PC-9 (cell line): Measurements from ENCODE around the gene SYNDIG1. TPM values are rescaled to one million over a fixed set of nuclear protein-coding genes. Genes with fewer than 3 reads are reported as not detected.

Experiments
- Bru-seq: library from RNA; stranded (reverse); fragments of 400-500 nt; gene quantifications from one replicate; lab custom pipeline; 2021; lab: Mats Ljungman, UMichigan
- BruChase-seq, 2 experiments: library from RNA; stranded (reverse); fragments of 400-500 nt; gene quantifications; one replicate each; lab custom pipeline; 2021; lab: Mats Ljungman, UMichigan
- BruUV-seq: library from RNA; stranded (reverse); fragments of 400-500 nt; replicated peaks from 2 replicates; lab custom pipeline; 2021; lab: Mats Ljungman, UMichigan
- CTCF ChIA-PET: fragments of 300-600 bp; sonication (Branson Sonifier 250); formaldehyde crosslinking; loops from one replicate; lab custom pipeline; 2022; ENCODE audit warnings: antibody characterized with exemption; lab: Charles Lee
- POLR2A ChIA-PET: fragments of 300-600 bp; sonication (Branson Sonifier 250); formaldehyde crosslinking; loops from one replicate; lab custom pipeline; 2022; ENCODE audit warnings: antibody characterized with exemption; ENCODE audit not compliant: unreplicated experiment; lab: Charles Lee
- DNase-seq, 2 experiments: peaks; one replicate each; pipeline versions ENCODE4 v3.0.0 to v3.0.0-alpha.2; 2015 to 2022; ENCODE audit warnings: mixed read lengths in 1 of 2
- H2AFZ ChIP-seq: fragments of 200-600 bp; sonication (generic); 2 replicates; pipeline ENCODE4 v1.8.1; 2017; ENCODE audit warnings: antibody characterized with exemption
- H3F3A ChIP-seq: fragments of 200-600 bp; sonication (generic); 2 replicates; pipeline ENCODE4 v1.8.1; 2017; ENCODE audit warnings: antibody characterized with exemption, mild to moderate bottlenecking, low read depth; ENCODE audit not compliant: insufficient read depth
- H3K27ac ChIP-seq: fragments of 200-600 bp; sonication (generic); 2 replicates; pipeline ENCODE4 v1.6.1; 2016; ENCODE audit warnings: mixed run types
- H3K27me3 ChIP-seq: fragments of 200-600 bp; sonication (generic); 2 replicates; pipeline ENCODE4 v1.6.1; 2016; ENCODE audit warnings: low read depth, mixed run types; ENCODE audit not compliant: insufficient read depth
- H3K36me3 ChIP-seq: fragments of 200-600 bp; sonication (generic); 2 replicates; pipeline ENCODE4 v1.6.1; 2016; ENCODE audit warnings: low read depth, mixed run types
- H3K4me1 ChIP-seq: fragments of 200-600 bp; sonication (generic); replicated peaks from 2 replicates; pipeline ENCODE4 v1.6.1; 2016; ENCODE audit warnings: mixed run types; ENCODE audit not compliant: insufficient read depth
- H3K4me2 ChIP-seq: fragments of 200-600 bp; sonication (generic); 2 replicates; pipeline ENCODE4 v1.6.1; 2017; ENCODE audit warnings: mixed run types
- H3K4me3 ChIP-seq: fragments of 200-600 bp; sonication (generic); 2 replicates; pipeline ENCODE4 v1.6.1; 2016; ENCODE audit warnings: mixed run types
- H3K79me2 ChIP-seq: fragments of 200-600 bp; sonication (generic); 2 replicates; pipeline ENCODE4 v1.6.1; 2017; ENCODE audit warnings: low read depth, mixed run types
- H3K9me2 ChIP-seq: fragments of 200-600 bp; sonication (generic); 2 replicates; pipeline ENCODE4 v1.8.1; 2017; ENCODE audit warnings: mild to moderate bottlenecking; ENCODE audit not compliant: insufficient read depth
- H3K9me3 ChIP-seq: fragments of 200-600 bp; sonication (generic); 2 replicates; pipeline ENCODE4 v1.8.1; 2016; ENCODE audit warnings: low read depth; ENCODE audit not compliant: insufficient read depth
- H4K20me1 ChIP-seq: fragments of 200-600 bp; sonication (generic); 2 replicates; pipeline ENCODE4 v1.8.1; 2017; ENCODE audit not compliant: insufficient read depth
- EZH2 ChIP-seq: fragments of 200-600 bp; sonication (generic); IDR thresholded peaks from 2 replicates; pipeline ENCODE4 v1.8.0; 2017; ENCODE audit warnings: antibody characterized with exemption, low read depth
- intact Hi-C: fragments of 100-400 bp; cut with micrococcal nuclease; formaldehyde crosslinking; loops from one replicate; pipeline ENCODE4 v1.10.0; 2022; ENCODE audit not compliant: unreplicated experiment
- long read RNA-seq: library from polyadenylated mRNA; stranded (forward); transcript quantifications from one replicate; pipeline ENCODE4 v2.0.0, GENCODE V29; 2022
- total RNA-seq: library from RNA; stranded (reverse); gene quantifications from 2 replicates; pipeline ENCODE4 v1.2.3, GENCODE V29; 2021
- TF ChIP-seq, protein P1 (sequence below): fragments of 200-600 bp; sonication (generic); conservative IDR thresholded peaks from 2 replicates; pipeline ENCODE4 v1.6.1; 2017; ENCODE audit warnings: mixed run types, antibody characterized with exemption, mild to moderate bottlenecking, moderate library complexity

Gene SYNDIG1
- total RNA-seq (0.17 and 0.35 TPM in 2 replicates), Bru-seq, nascent RNA (percentile 15 among the genes with signal in this experiment), BruChase-seq, experiment 1, labeled RNA remaining after a 2-hour chase (percentile 17 among the genes with signal in this experiment), BruChase-seq, experiment 2, labeled RNA remaining after a 6-hour chase (percentile 10 among the genes with signal in this experiment)
- long read RNA-seq: 0 reads

DNA sequence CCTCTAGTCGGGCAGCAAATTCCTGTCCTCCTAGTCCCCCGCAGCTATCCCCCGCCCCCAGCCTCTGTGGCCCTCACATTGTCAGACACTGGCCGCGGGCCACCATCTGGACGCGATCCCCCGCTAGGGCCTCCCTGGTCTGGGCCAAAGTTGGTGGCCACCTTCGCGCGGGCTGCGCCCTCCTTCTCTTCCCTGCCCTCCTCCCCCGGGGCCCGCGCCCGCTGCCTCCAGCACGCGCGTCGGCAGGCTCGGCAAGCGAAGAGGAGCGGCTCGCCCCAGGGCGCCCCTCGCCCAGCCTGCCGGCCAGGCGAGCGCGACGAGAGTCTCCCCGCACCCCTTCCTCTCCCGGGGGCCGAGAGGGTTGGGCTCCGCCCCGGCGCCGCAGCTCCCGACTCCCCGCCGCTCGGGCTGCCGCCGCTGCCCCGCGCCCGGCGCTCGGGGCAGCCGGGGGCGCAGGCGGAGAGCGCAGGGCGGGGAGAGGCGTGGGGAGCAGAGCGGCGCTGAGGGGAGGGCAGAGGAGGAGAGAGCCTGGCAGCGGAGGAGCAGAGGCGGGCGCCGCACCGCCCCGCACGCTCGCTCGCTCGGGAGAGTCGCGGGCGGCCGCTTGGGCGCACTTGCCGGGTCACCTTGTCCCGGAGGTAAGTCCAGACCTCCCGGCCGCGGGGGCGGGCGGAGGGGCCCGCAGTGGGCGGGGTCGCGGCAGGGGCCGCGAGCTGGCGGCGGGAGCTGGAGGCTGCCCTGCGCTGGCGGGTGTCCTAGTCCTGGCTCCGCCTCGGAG, at the start of gene SYNDIG1:
Gene SYNDIG1 (plus strand): TSS at position 514 of the 778 bp plus-strand sequence. CDS start 73,469 bp downstream, outside the sequence.
- Histone ChIP-seq H4K20me1 (no peaks in the 10 kb centered on the region), H2AFZ (no peak within 1 kb of the TSS), H3F3A (no peaks in the 10 kb centered on the region), H3K9me3 (no peaks in the 10 kb centered on the region), H3K4me1 (no peaks in the 10 kb centered on the region), H3K27me3 (no peaks in the 10 kb centered on the region), H3K4me2 (no peak within 1 kb of the TSS), H3K9me2 (no peaks in the 10 kb centered on the region), H3K36me3 (no peaks in the 10 kb centered on the region), H3K79me2 (no peaks in the 10 kb centered on the region), H3K27ac (no peak within 1 kb of the TSS), H3K4me3 (no peak within 1 kb of the TSS)
- DNase-seq: no peak
- no TSS peak for BruUV-seq
- ChIA-PET POLR2A (interaction anchor here (0.6 kb wide), 1 partner anchor 402 kb away, joined by 3 read pairs; no protein-coding TSS in a partner anchor), CTCF (no interaction called here)
- TF ChIP-seq, protein P1, sequence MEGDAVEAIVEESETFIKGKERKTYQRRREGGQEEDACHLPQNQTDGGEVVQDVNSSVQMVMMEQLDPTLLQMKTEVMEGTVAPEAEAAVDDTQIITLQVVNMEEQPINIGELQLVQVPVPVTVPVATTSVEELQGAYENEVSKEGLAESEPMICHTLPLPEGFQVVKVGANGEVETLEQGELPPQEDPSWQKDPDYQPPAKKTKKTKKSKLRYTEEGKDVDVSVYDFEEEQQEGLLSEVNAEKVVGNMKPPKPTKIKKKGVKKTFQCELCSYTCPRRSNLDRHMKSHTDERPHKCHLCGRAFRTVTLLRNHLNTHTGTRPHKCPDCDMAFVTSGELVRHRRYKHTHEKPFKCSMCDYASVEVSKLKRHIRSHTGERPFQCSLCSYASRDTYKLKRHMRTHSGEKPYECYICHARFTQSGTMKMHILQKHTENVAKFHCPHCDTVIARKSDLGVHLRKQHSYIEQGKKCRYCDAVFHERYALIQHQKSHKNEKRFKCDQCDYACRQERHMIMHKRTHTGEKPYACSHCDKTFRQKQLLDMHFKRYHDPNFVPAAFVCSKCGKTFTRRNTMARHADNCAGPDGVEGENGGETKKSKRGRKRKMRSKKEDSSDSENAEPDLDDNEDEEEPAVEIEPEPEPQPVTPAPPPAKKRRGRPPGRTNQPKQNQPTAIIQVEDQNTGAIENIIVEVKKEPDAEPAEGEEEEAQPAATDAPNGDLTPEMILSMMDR: no peak
- no peak for TF ChIP-seq EZH2
- intact Hi-C loops: no loop called here

DNA sequence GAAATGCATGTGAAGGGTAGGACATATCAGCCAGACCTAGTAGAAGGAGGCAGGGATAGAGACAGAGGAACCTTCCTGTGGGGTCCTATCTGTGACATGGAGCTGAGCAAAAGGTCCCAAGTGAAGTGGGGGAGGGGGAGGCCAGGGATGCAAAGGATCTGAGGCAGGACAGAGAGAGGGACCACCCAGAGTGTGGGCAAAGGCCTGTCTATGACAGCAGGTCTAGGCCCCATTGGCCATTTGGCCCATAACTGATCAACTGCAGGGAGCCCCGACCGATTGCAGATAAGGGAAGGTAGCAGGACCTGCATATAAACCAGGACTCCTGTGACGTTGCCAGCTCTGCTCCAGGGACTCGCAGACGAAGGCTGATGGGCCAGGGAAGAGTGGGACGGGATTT, 49.6 kb upstream of the SYNDIG1 start:
- no peaks in the 10 kb centered on the region for H3K79me2 ChIP-seq
- no peaks in the 10 kb centered on the region for H3K4me1 ChIP-seq
- H2AFZ ChIP-seq: no peak overlapping the region
- intact Hi-C loops: no loop called here
- no peak overlapping the region for H3K4me3 ChIP-seq
- DNase-seq: no peak
- no peak overlapping the region for H3K27ac ChIP-seq
- no peak overlapping the region for H3K4me2 ChIP-seq
- no peaks in the 10 kb centered on the region for H3K27me3 ChIP-seq
- no peaks in the 10 kb centered on the region for H3K36me3 ChIP-seq
- no peaks in the 10 kb centered on the region for H3K9me2 ChIP-seq
- H3F3A ChIP-seq: no peaks in the 10 kb centered on the region
- BruUV-seq: no TSS peak
- peaks cover 8% of the 10 kb centered on the region; the same call in 1 of the 2 replicates for H3K9me3 ChIP-seq
- TF ChIP-seq, protein P1: no peak
- no peak for TF ChIP-seq EZH2
- CTCF ChIA-PET: no interaction called here
- POLR2A ChIA-PET: no interaction called here
- H4K20me1 ChIP-seq: no peaks in the 10 kb centered on the region

DNA sequence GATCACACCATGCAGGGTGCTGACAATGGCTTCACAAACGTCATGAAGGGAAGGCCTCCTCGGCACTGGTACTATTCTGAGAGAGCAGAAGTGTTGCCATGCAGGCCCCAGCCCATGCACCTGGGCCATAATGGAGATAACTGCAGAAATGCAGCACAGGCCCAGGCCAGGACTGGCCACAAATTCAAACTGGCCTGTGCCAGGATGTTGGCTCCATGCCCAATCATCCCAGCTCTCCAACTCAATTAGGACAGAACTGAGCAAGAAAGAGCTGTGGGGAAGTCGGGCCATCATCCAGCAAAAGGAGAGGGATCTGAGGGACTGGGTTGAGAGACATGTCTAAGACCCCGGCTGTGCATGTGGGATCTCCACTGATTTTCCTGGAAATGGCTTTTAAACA, 48.9 kb upstream of the SYNDIG1 start:
- no peak overlapping the region for H3K4me3 ChIP-seq
- H3F3A ChIP-seq: no peaks in the 10 kb centered on the region
- no peak for TF ChIP-seq EZH2
- TF ChIP-seq, protein P1: no peak
- H3K36me3 ChIP-seq: no peaks in the 10 kb centered on the region
- no TSS peak for BruUV-seq
- no peaks in the 10 kb centered on the region for H3K79me2 ChIP-seq
- H3K9me3 ChIP-seq: peaks cover 8% of the 10 kb centered on the region; the same call in 1 of the 2 replicates
- intact Hi-C loops: no loop called here
- ChIA-PET POLR2A (no interaction called here), CTCF (no interaction called here)
- no peaks in the 10 kb centered on the region for H3K4me1 ChIP-seq
- no peak overlapping the region for H3K4me2 ChIP-seq
- H3K27me3 ChIP-seq: no peaks in the 10 kb centered on the region
- no peak overlapping the region for H2AFZ ChIP-seq
- DNase-seq: no peak
- no peaks in the 10 kb centered on the region for H4K20me1 ChIP-seq
- H3K9me2 ChIP-seq: no peaks in the 10 kb centered on the region
- no peak overlapping the region for H3K27ac ChIP-seq
